NCI-H226 (cell line): Measurements from ENCODE around the gene MOBP.

ENCODE experiments used
- DNase-seq: peaks from one replicate; pipeline ENCODE4 v3.0.0-alpha.2; 2015

The MOBP gene

GRCh38 chr3:39548282-39548681 lies 80.8 kb downstream of the MOBP start:
- no peak for DNase-seq

- no peak for DNase-seq
These were observed 83.0 kb downstream of the MOBP start for GRCh38 chr3:39550354-39551051.
